Measurements from ENCODE around the gene RNF207.

GRCh38 chr1:6212193-6212959 lies 6.5 kb downstream of the RNF207 start:
- TF ChIP-seq GATA2 (IDR thresholded peaks at IDR 0.05; ENCODE audit: low read depth, low read length) (no peak), GATA3 (IDR thresholded peaks at IDR 0.05; ENCODE audit: low read depth, low read length) (no peak)
